DND-41 (cell line): ENCODE measurements around the gene CTNNA1.

ENCODE experiments used
- CTCF ChIP-seq: IDR thresholded peaks from 2 replicates; pipeline ENCODE4 v1.5.1; 2012; ENCODE audit warnings: borderline replicate concordance, low read length, moderate library complexity, mild to moderate bottlenecking; ENCODE audit not compliant: poor library complexity, severe bottlenecking; ENCODE audit errors: extremely low read depth
- EZH2 ChIP-seq: IDR thresholded peaks from 3 replicates; pipeline ENCODE4 v1.6.1; 2012; ENCODE audit warnings: borderline replicate concordance, low read depth, mild to moderate bottlenecking, moderate library complexity, low read length, inconsistent platforms; ENCODE audit not compliant: severe bottlenecking

- no peak for TF ChIP-seq CTCF
- TF ChIP-seq EZH2 = no peak
These were observed 28.6 kb upstream of the CTNNA1 start for GRCh38 chr5:138724470-138725146.
